OCI-LY1 (cell line): ENCODE data around the gene SHROOM3.

Experiments used
- H2AFZ ChIP-seq: fragments of 200-600 bp; sonication (generic), shearing (Covaris generic); 2 replicates; pipeline ENCODE4 v1.6.0; 2014; ENCODE audit warnings: antibody characterized with exemption, mild to moderate bottlenecking, low read length
- H3F3A ChIP-seq: fragments of 200-600 bp; sonication (generic), shearing (Covaris generic); 2 replicates; pipeline ENCODE4 v1.6.0; 2014; ENCODE audit warnings: mild to moderate bottlenecking, antibody characterized with exemption, low read length, moderate library complexity; ENCODE audit not compliant: insufficient read depth
- H3K27ac ChIP-seq: fragments of 200-600 bp; sonication (generic); 2 replicates; pipeline ENCODE4 v1.5.1; 2014; ENCODE audit warnings: low read length, mixed run types, mild to moderate bottlenecking, low read depth; ENCODE audit not compliant: poor library complexity, severe bottlenecking
- H3K27me3 ChIP-seq: fragments of 200-600 bp; sonication (generic); 2 replicates; pipeline ENCODE4 v1.6.0; 2014; ENCODE audit warnings: antibody characterized with exemption, mild to moderate bottlenecking, low read length, moderate library complexity; ENCODE audit not compliant: insufficient read depth
- H3K36me3 ChIP-seq: fragments of 200-600 bp; sonication (generic); 2 replicates; pipeline ENCODE4 v1.6.1; 2014; ENCODE audit warnings: mild to moderate bottlenecking, antibody characterized with exemption, low read length, moderate library complexity, mixed read lengths; ENCODE audit not compliant: insufficient read depth
- H3K4me1 ChIP-seq: fragments of 200-600 bp; sonication (generic); 2 replicates; pipeline ENCODE4 v1.5.1; 2014; ENCODE audit warnings: mild to moderate bottlenecking, low read length, moderate library complexity; ENCODE audit not compliant: insufficient read depth, severe bottlenecking
- H3K4me2 ChIP-seq: fragments of 200-600 bp; sonication (generic), shearing (Covaris generic); 2 replicates; pipeline ENCODE4 v1.6.1; 2014; ENCODE audit warnings: low read length
- H3K4me3 ChIP-seq: fragments of 200-600 bp; sonication (generic); 2 replicates; pipeline ENCODE4 v1.5.1; 2014; ENCODE audit warnings: low read length, low read depth, mild to moderate bottlenecking, mixed read lengths; ENCODE audit not compliant: poor library complexity, severe bottlenecking
- H3K79me2 ChIP-seq: fragments of 200-600 bp; shearing (Covaris generic); 2 replicates; pipeline ENCODE4 v1.6.1; 2016; ENCODE audit warnings: mixed run types, low read length, mixed read lengths; ENCODE audit not compliant: insufficient read depth
- H3K9ac ChIP-seq: fragments of 200-600 bp; sonication (generic), shearing (Covaris generic); 2 replicates; pipeline ENCODE4 v1.6.1; 2014; ENCODE audit warnings: mild to moderate bottlenecking, low read length, mixed read lengths
- H3K9me2 ChIP-seq: fragments of 200-600 bp; sonication (generic), shearing (Covaris generic); 2 replicates; pipeline ENCODE4 v1.6.1; 2014; ENCODE audit warnings: low read depth, mild to moderate bottlenecking, low read length, mixed read lengths
- H3K9me3 ChIP-seq: fragments of 200-600 bp; shearing (Covaris generic); 2 replicates; pipeline ENCODE4 v1.6.1; 2014; ENCODE audit warnings: low read length, mixed read lengths
- H4K20me1 ChIP-seq: fragments of 200-600 bp; sonication (generic), shearing (Covaris generic); 2 replicates; pipeline ENCODE4 v1.6.0; 2016; ENCODE audit warnings: mild to moderate bottlenecking, low read length; ENCODE audit not compliant: insufficient read depth
- CTCF ChIP-seq: fragments of 200-600 bp; sonication (generic), shearing (Covaris generic); IDR thresholded peaks from 2 replicates; pipeline ENCODE4 v1.5.1; 2017; ENCODE audit warnings: mild to moderate bottlenecking, antibody characterized with exemption, low read length, moderate library complexity, mixed read lengths
- EZH2 ChIP-seq: fragments of 200-600 bp; sonication (generic), shearing (Covaris generic); IDR thresholded peaks from 2 replicates; pipeline ENCODE4 v1.8.0; 2017; ENCODE audit warnings: borderline replicate concordance, mixed run types, mild to moderate bottlenecking, antibody characterized with exemption, low read length, moderate library complexity, mixed read lengths

SHROOM3 gene

GRCh38 chr4:76705472-76705871 is 270.4 kb downstream of the SHROOM3 start:
- H3K36me3 ChIP-seq: no peaks in the 10 kb centered on the region
- no peak for TF ChIP-seq CTCF
- TF ChIP-seq EZH2: no peak
- no peaks in the 10 kb centered on the region for H3K9me3 ChIP-seq
- no peak overlapping the region for H3K4me3 ChIP-seq
- H3K79me2 ChIP-seq: no peaks in the 10 kb centered on the region
- H3F3A ChIP-seq: no peaks in the 10 kb centered on the region
- no peak overlapping the region for H2AFZ ChIP-seq
- H3K4me2 ChIP-seq: no peak overlapping the region
- H4K20me1 ChIP-seq: no peaks in the 10 kb centered on the region
- no peak overlapping the region for H3K9ac ChIP-seq
- no peaks in the 10 kb centered on the region for H3K4me1 ChIP-seq
- H3K27me3 ChIP-seq: no peaks in the 10 kb centered on the region
- H3K27ac ChIP-seq: no peak overlapping the region
- H3K9me2 ChIP-seq: no peaks in the 10 kb centered on the region

DNA sequence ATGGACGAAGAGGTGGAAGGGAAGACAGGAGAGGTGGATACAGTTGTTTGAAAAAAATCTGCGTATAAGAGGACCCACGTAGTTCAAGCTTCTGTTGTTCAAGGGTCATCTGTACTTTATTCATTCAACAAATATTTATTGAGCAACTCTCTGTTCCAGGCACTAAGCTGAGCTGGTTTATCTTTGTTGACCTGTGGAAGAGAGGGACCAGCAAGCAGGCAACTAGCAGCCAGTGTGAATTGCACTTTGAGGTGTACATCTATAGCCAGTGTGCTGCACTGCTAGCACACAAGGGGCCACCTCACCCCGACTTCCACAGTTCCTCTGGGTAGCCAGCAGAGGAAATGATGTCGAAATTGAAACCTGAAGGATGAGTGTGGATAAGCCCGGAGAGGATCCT is 271.6 kb downstream of the SHROOM3 start:
- Histone ChIP-seq H3K9me3 (no peaks in the 10 kb centered on the region), H4K20me1 (no peaks in the 10 kb centered on the region), H3K27ac (no peak overlapping the region), H3K79me2 (no peaks in the 10 kb centered on the region), H3K27me3 (no peaks in the 10 kb centered on the region), H3K4me1 (no peaks in the 10 kb centered on the region), H3K9ac (no peak overlapping the region), H2AFZ (no peak overlapping the region), H3K9me2 (no peaks in the 10 kb centered on the region), H3K4me3 (no peak overlapping the region), H3F3A (no peaks in the 10 kb centered on the region), H3K36me3 (no peaks in the 10 kb centered on the region), H3K4me2 (no peak overlapping the region)
- TF ChIP-seq EZH2 (no peak), CTCF (no peak)

GRCh38 chr4:76708971-76709771 is 274.1 kb downstream of the SHROOM3 start:
- H3K9me2 ChIP-seq: no peaks in the 10 kb centered on the region
- H4K20me1 ChIP-seq: no peaks in the 10 kb centered on the region
- no peaks in the 10 kb centered on the region for H3K36me3 ChIP-seq
- H3F3A ChIP-seq: no peaks in the 10 kb centered on the region
- H3K4me2 ChIP-seq: no peak overlapping the region
- H3K4me3 ChIP-seq: no peak overlapping the region
- H2AFZ ChIP-seq: no peak overlapping the region
- no peaks in the 10 kb centered on the region for H3K27me3 ChIP-seq
- H3K9me3 ChIP-seq: no peaks in the 10 kb centered on the region
- no peak overlapping the region for H3K27ac ChIP-seq
- H3K79me2 ChIP-seq: no peaks in the 10 kb centered on the region
- TF ChIP-seq CTCF: no peak
- no peak for TF ChIP-seq EZH2
- H3K4me1 ChIP-seq: no peaks in the 10 kb centered on the region
- no peak overlapping the region for H3K9ac ChIP-seq
